DND-41 (cell line): ENCODE measurements around the gene MYCN.
"Not testable (repeated sequence)": the region's sequence is repeated elsewhere in the genome, so short reads cannot be mapped to it uniquely, and the experiment has no call there.

Experiments used
- ATAC-seq: fragments of 200-7000 bp; cut with Tn5 transposase; 3 replicates; pipeline ENCODE4 v1.9.1; 2021; ENCODE audit warnings: low read depth; ENCODE audit not compliant: insufficient read depth
- DNase-seq: peaks from one replicate; pipeline ENCODE4 v3.0.0-alpha.2; 2020
- H2AFZ ChIP-seq: 2 replicates; pipeline ENCODE4 v1.6.0; 2012; ENCODE audit warnings: low read depth, low read length
- H3K27ac ChIP-seq: 2 replicates; pipeline ENCODE4 v1.5.1; 2012; ENCODE audit warnings: low read length, inconsistent platforms
- H3K27me3 ChIP-seq: fragments of 200-600 bp; sonication (generic); 2 replicates; pipeline ENCODE4 v1.6.0; 2012; ENCODE audit warnings: low read length, mild to moderate bottlenecking, inconsistent platforms; ENCODE audit not compliant: insufficient read depth, poor library complexity
- H3K36me3 ChIP-seq: 2 replicates; pipeline ENCODE4 v1.5.1; 2012; ENCODE audit warnings: low read length, inconsistent platforms; ENCODE audit not compliant: insufficient read depth
- H3K4me1 ChIP-seq: 2 replicates; pipeline ENCODE4 v1.5.1; 2012; ENCODE audit warnings: mild to moderate bottlenecking, low read length; ENCODE audit not compliant: insufficient read depth
- H3K4me2 ChIP-seq: 2 replicates; pipeline ENCODE4 v1.6.0; 2012; ENCODE audit warnings: mild to moderate bottlenecking, moderate library complexity, low read length, inconsistent platforms; ENCODE audit not compliant: insufficient read depth
- H3K4me3 ChIP-seq, 2 experiments: fragments of 200-600 bp in 1 of 2; shearing (Covaris generic) in 1 of 2; 2 replicates each; pipeline ENCODE4 v1.5.1; 2012 to 2016; ENCODE audit warnings: inconsistent platforms in 2 of 2, low read length in 2 of 2, mild to moderate bottlenecking in 2 of 2, low read depth in 1 of 2, moderate library complexity in 1 of 2
- H3K79me2 ChIP-seq: 2 replicates; pipeline ENCODE4 v1.6.0; 2012; ENCODE audit warnings: low read length, inconsistent platforms; ENCODE audit not compliant: insufficient read depth
- H3K9ac ChIP-seq: 2 replicates; pipeline ENCODE4 v1.6.0; 2012; ENCODE audit warnings: low read depth, mild to moderate bottlenecking, inconsistent platforms, low read length, moderate library complexity
- H3K9me3 ChIP-seq: 2 replicates; pipeline ENCODE4 v1.5.1; 2012; ENCODE audit warnings: low read length, moderate library complexity, mild to moderate bottlenecking, inconsistent platforms; ENCODE audit not compliant: insufficient read depth, severe bottlenecking
- H4K20me1 ChIP-seq: 2 replicates; pipeline ENCODE4 v1.6.0; 2012; ENCODE audit warnings: low read length; ENCODE audit not compliant: insufficient read depth
- EZH2 ChIP-seq: IDR thresholded peaks from 3 replicates; pipeline ENCODE4 v1.6.1; 2012; ENCODE audit warnings: borderline replicate concordance, low read depth, mild to moderate bottlenecking, moderate library complexity, low read length, inconsistent platforms; ENCODE audit not compliant: severe bottlenecking
- TF ChIP-seq, protein P1 (sequence below): IDR thresholded peaks from 2 replicates; pipeline ENCODE4 v1.5.1; 2012; ENCODE audit warnings: borderline replicate concordance, low read length, moderate library complexity, mild to moderate bottlenecking; ENCODE audit not compliant: poor library complexity, severe bottlenecking; ENCODE audit errors: extremely low read depth

Gene MYCN

DNA sequence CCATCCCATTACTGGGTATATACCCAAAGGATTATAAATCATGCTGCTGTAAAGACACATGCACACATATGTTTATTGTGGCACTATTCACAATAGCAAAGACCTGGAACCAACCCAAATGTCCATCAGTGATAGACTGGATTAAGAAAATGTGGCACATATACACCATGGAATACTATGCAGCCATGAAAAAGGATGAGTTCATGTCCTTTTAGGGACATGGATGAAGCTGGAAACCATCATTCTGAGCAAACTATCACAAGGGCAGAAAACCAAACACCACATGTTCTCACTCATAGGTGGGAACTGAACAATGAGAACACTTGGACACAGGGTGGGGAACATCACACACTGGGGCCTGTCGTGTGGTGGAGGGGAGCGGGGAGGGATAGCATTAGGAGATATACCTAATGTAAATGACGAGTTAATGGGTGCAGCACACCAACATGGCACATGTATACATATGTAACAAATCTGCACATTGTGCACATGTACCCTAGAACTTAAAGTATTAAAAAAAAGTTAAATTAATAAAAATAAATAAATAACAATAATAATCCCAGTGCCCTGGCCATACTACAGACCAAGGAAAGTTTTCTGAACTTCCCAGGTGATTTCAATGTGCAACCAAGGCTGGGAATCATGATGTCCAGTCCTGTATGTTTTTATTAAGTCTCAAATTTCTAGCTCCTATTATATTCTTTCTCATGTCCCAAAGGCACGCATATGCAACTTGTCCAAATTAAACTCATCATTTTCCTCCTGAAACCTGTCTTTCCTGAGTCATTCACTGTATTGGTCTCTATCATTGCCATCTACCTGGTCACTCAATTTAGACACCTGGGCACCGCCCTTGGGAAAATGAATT lies 23.0 kb downstream of the MYCN start:
- not testable (repeated sequence) for H3K36me3 ChIP-seq, H3K79me2 ChIP-seq, DNase-seq, H3K27ac ChIP-seq, ATAC-seq, H2AFZ ChIP-seq, H3K4me3 ChIP-seq, H3K27me3 ChIP-seq, H3K4me2 ChIP-seq, H3K9ac ChIP-seq, H4K20me1 ChIP-seq, H3K9me3 ChIP-seq, H3K4me1 ChIP-seq

DNA sequence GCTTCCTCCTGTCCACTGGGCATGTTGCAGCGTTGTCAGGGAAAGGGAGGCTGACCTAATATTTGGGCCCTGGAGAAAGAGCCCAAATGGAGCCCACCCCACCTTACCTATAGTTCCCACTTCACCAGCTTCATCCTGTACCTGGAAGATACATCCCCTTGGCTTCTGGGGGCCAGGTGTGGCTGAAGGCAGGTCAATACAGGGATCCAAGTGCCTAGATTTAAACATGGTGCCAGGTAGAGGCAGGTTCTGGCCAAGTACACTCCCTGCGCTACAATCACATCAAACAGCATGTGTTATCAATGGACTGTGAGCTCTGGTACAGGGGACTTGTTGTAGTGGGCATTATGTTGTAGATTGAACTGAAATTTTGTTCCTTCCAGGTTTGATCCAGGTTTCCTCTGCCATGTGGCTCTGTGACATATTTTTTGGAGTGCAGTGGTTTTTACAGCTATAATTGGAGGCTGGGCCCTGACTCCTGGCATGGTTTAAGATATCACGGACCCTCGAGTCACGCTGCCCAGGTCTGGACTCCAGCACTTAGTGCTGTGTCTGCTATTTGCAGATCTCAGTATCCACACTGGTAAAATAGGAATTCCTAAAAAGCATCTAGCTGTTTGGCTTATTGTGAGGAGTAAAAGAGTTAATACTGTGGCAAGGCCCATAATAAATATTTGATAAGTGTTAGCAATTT lies 23.8 kb downstream of the MYCN start:
- H3K27me3 ChIP-seq, result no peaks in the 10 kb centered on the region
- no peak overlapping the region for H3K4me3 ChIP-seq
- TF ChIP-seq, protein P1, sequence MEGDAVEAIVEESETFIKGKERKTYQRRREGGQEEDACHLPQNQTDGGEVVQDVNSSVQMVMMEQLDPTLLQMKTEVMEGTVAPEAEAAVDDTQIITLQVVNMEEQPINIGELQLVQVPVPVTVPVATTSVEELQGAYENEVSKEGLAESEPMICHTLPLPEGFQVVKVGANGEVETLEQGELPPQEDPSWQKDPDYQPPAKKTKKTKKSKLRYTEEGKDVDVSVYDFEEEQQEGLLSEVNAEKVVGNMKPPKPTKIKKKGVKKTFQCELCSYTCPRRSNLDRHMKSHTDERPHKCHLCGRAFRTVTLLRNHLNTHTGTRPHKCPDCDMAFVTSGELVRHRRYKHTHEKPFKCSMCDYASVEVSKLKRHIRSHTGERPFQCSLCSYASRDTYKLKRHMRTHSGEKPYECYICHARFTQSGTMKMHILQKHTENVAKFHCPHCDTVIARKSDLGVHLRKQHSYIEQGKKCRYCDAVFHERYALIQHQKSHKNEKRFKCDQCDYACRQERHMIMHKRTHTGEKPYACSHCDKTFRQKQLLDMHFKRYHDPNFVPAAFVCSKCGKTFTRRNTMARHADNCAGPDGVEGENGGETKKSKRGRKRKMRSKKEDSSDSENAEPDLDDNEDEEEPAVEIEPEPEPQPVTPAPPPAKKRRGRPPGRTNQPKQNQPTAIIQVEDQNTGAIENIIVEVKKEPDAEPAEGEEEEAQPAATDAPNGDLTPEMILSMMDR, result no peak
- TF ChIP-seq EZH2, result no peak
- no peak overlapping the region for H3K4me2 ChIP-seq
- DNase-seq (no peak), ATAC-seq (no peak)
- no peaks in the 10 kb centered on the region for H3K36me3 ChIP-seq
- H3K9ac ChIP-seq, result no peak overlapping the region
- no peak overlapping the region for H2AFZ ChIP-seq
- H3K4me1 ChIP-seq, result no peaks in the 10 kb centered on the region
- no peaks in the 10 kb centered on the region for H3K79me2 ChIP-seq
- no peaks in the 10 kb centered on the region for H3K9me3 ChIP-seq
- H3K27ac ChIP-seq, result no peak overlapping the region
- H4K20me1 ChIP-seq, result no peaks in the 10 kb centered on the region

DNA sequence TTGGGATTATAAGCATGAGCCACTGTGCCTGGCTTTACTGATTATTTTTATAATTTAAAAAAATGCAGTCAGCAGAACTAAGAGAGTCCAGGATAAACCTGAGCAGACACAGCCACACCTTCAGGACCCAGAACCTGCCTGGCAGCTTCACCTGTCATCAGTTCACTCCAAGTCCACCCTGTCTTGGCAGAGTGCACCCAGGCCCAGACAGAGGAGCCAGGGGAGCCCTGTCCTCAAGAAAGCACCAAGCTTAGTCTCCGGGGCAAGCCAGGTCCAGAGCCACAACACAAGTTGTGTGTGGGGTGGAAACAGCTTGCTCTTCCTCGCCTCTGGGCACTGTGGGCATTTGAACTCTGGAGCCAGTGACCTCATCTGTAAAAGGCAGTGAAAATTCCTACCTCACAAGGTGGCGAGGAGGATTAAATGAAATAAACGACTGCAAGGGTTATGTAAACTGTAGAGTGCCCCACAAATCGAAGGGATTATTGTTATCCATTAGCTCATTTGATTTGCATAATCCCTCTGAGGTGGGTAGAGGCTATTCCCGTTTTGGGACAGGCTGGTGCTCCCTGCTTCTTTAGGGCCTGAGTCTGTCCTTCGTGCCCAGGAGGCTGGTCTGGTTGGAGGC lies 24.7 kb downstream of the MYCN start:
- no peak overlapping the region for H3K4me3 ChIP-seq
- no peak for TF ChIP-seq EZH2
- TF ChIP-seq, protein P1, result no peak
- no peak overlapping the region for H3K4me2 ChIP-seq
- H2AFZ ChIP-seq, result no peak overlapping the region
- ATAC-seq (no peak), DNase-seq (no peak)
- no peaks in the 10 kb centered on the region for H3K27me3 ChIP-seq
- no peaks in the 10 kb centered on the region for H3K79me2 ChIP-seq
- H3K9me3 ChIP-seq, result no peaks in the 10 kb centered on the region
- H3K9ac ChIP-seq, result no peak overlapping the region
- H3K36me3 ChIP-seq, result no peaks in the 10 kb centered on the region
- no peak overlapping the region for H3K27ac ChIP-seq
- no peaks in the 10 kb centered on the region for H3K4me1 ChIP-seq
- H4K20me1 ChIP-seq, result no peaks in the 10 kb centered on the region

DNA sequence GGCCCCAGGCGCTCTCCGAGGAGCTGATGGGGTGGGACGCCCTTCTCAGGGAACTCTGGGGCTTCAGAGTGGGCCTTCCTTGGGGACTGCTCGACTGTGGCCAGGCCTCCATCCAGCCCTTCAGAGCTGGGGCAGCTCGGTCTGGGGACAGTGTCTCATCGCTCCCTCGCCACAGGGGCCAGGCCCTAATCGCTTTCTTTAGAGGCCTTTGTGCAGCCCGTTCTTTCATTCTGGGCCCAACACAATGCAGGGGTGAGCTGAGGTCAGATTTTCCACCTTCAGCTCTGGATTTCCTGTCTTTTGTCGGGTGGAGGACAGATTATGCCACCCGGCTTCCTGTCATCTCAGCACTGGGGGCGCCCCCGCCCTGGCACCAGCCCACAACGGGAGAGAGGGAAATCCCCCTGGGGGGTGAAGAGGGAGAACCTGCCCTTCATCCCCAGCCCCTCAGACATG lies 25.2 kb downstream of the MYCN start:
- Histone ChIP-seq H3K9me3 (no peaks in the 10 kb centered on the region), H3K4me3 (no peak overlapping the region), H3K4me1 (no peaks in the 10 kb centered on the region), H3K79me2 (no peaks in the 10 kb centered on the region), H3K36me3 (no peaks in the 10 kb centered on the region), H4K20me1 (no peaks in the 10 kb centered on the region), H3K4me2 (no peak overlapping the region), H2AFZ (no peak overlapping the region), H3K9ac (no peak overlapping the region), H3K27ac (no peak overlapping the region), H3K27me3 (no peaks in the 10 kb centered on the region)
- ATAC-seq, result no peak
- DNase-seq, result no peak
- TF ChIP-seq EZH2, result no peak
- TF ChIP-seq, protein P1, result no peak
